SK-N-SH (cell line): Measurements from ENCODE around the gene GRIN2C. TPM values are rescaled to one million over a fixed set of nuclear protein-coding genes. Genes with fewer than 3 reads are reported as not detected.
A peak's percentile ranks its signal among the peaks of the same experiment; 100 is the strongest.

Source experiments
- CTCF ChIA-PET: fragments of 300-600, 350-600 bp; formaldehyde crosslinking; extraction: SDS; loops from one replicate; lab custom pipeline; 2021; lab: Yijun Ruan, JAX
- POLR2A ChIA-PET: fragments of 350-600 bp; sonication (Branson Sonifier 250); formaldehyde crosslinking; extraction: SDS; loops from one replicate; lab custom pipeline; 2020; ENCODE audit warnings: antibody characterized with exemption, inconsistent platforms; lab: Yijun Ruan, JAX
- DNase-seq: peaks from one replicate; pipeline ENCODE4 v3.0.0; 2012
- H2AFZ ChIP-seq: fragments of 200-600 bp; sonication (generic); 2 replicates; pipeline ENCODE4 v1.8.1; 2016; ENCODE audit warnings: antibody characterized with exemption, mild to moderate bottlenecking, low read depth
- H3F3A ChIP-seq: fragments of 200-600 bp; sonication (generic); replicated peaks from 2 replicates; pipeline ENCODE3; 2016; ENCODE audit warnings: antibody characterized with exemption, mild to moderate bottlenecking; ENCODE audit not compliant: insufficient read depth
- H3K27ac ChIP-seq, 2 experiments: fragments of 200-500 bp in 1 of 2; fragments of 200-600 bp in 1 of 2; sonication (Bioruptor generic) in 1 of 2; sonication (generic), shearing (Covaris generic) in 1 of 2; 2 replicates each; pipeline versions ENCODE4 v1.5.1 to v1.6.1; 2014 to 2016; ENCODE audit warnings: low read depth in 2 of 2, inconsistent platforms in 1 of 2, low read length in 1 of 2, mild to moderate bottlenecking in 1 of 2, mixed read lengths in 1 of 2
- H3K27me3 ChIP-seq: fragments of 200-600 bp; sonication (generic), shearing (Covaris generic); 2 replicates; pipeline ENCODE4 v1.6.1; 2016; ENCODE audit warnings: mixed run types; ENCODE audit not compliant: insufficient read depth
- H3K36me3 ChIP-seq, 2 experiments: fragments of 200-500 bp in 1 of 2; fragments of 200-600 bp in 1 of 2; sonication (Bioruptor generic) in 1 of 2; sonication (generic) in 1 of 2; replicated peaks in 1 of 2; 2 replicates each; pipeline versions ENCODE3 to v1.5.1; 2014 to 2016; ENCODE audit warnings: low read length in 1 of 2, mild to moderate bottlenecking in 1 of 2; ENCODE audit not compliant: insufficient read depth in 2 of 2, control insufficient read depth in 1 of 2
- H3K4me1 ChIP-seq, 2 experiments: fragments of 200-500 bp in 1 of 2; fragments of 200-600 bp in 1 of 2; sonication (Bioruptor generic) in 1 of 2; sonication (generic), shearing (Covaris generic) in 1 of 2; 2 replicates each; pipeline versions ENCODE4 v1.5.1 to v1.6.1; 2014 to 2016; ENCODE audit warnings: low read depth in 1 of 2, low read length in 1 of 2, mixed run types in 1 of 2; ENCODE audit not compliant: insufficient read depth in 2 of 2, control insufficient read depth in 1 of 2
- H3K4me2 ChIP-seq: fragments of 200-600 bp; sonication (generic), shearing (Covaris generic); 2 replicates; pipeline ENCODE4 v1.6.1; 2017; ENCODE audit warnings: mixed run types
- H3K4me3 ChIP-seq, 2 experiments: fragments of 200-500 bp in 1 of 2; fragments of 200-600 bp in 1 of 2; sonication (Bioruptor generic) in 1 of 2; sonication (generic), shearing (Covaris generic) in 1 of 2; 2 replicates each; pipeline versions ENCODE4 v1.5.1 to v1.8.1; 2014 to 2016; ENCODE audit warnings: low read depth in 2 of 2, inconsistent platforms in 1 of 2, low read length in 1 of 2, mild to moderate bottlenecking in 1 of 2, mixed read lengths in 1 of 2, moderate library complexity in 1 of 2
- H3K79me2 ChIP-seq: fragments of 200-600 bp; sonication (generic); 2 replicates; pipeline ENCODE4 v1.8.1; 2017; ENCODE audit warnings: mild to moderate bottlenecking; ENCODE audit not compliant: insufficient read depth
- H3K9ac ChIP-seq: fragments of 200-600 bp; sonication (generic); 2 replicates; pipeline ENCODE4 v1.6.1; 2017; ENCODE audit warnings: mixed run types
- H3K9me2 ChIP-seq: fragments of 200-600 bp; sonication (generic); 2 replicates; pipeline ENCODE4 v1.6.1; 2017; ENCODE audit warnings: mixed run types
- H3K9me3 ChIP-seq: fragments of 200-600 bp; sonication (generic); 2 replicates; pipeline ENCODE4 v1.6.1; 2017; ENCODE audit warnings: mixed run types, mild to moderate bottlenecking, moderate library complexity
- H4K20me1 ChIP-seq: fragments of 200-600 bp; sonication (generic); 2 replicates; pipeline ENCODE4 v1.6.1; 2017; ENCODE audit warnings: mild to moderate bottlenecking, mixed run types; ENCODE audit not compliant: insufficient read depth
- CHD2 ChIP-seq: fragments of 150-350 bp; IDR thresholded peaks from 2 replicates; pipeline ENCODE4 v1.6.1; 2018; ENCODE audit warnings: low read length; ENCODE audit not compliant: partially characterized antibody
- ELF1 ChIP-seq: IDR thresholded peaks from 2 replicates; pipeline ENCODE4 v1.4.0; 2012
- EP300 ChIP-seq, 2 experiments: IDR thresholded peaks; 2 replicates each; pipeline versions ENCODE4 v1.4.0 to v1.6.1; 2012; ENCODE audit warnings: borderline replicate concordance in 1 of 2, low read depth in 1 of 2, low read length in 1 of 2
- EZH2phosphoT487 ChIP-seq: fragments of 200-600 bp; sonication (generic); IDR thresholded peaks from 2 replicates; pipeline ENCODE4 v1.6.1; 2017; ENCODE audit warnings: low read depth, mixed run types, mild to moderate bottlenecking, antibody characterized with exemption, moderate library complexity, borderline replicate concordance
- FOSL2 ChIP-seq: IDR thresholded peaks from 2 replicates; pipeline ENCODE4 v1.4.0; 2012; ENCODE audit warnings: low read depth, mild to moderate bottlenecking, moderate library complexity, borderline replicate concordance
- GABPA ChIP-seq: IDR thresholded peaks from 2 replicates; pipeline ENCODE4 v1.4.0; 2012; ENCODE audit warnings: low read depth, mild to moderate bottlenecking
- GATA2 ChIP-seq: sonication (generic); formaldehyde crosslinking; IDR thresholded peaks from 2 replicates; pipeline ENCODE4 v1.5.0; 2020; ENCODE audit warnings: mild to moderate bottlenecking, missing genetic modification reagents
- NFIC ChIP-seq: IDR thresholded peaks from 2 replicates; pipeline ENCODE4 v1.4.0; 2012; ENCODE audit warnings: borderline replicate concordance
- POLR2AphosphoS5 ChIP-seq: IDR thresholded peaks from 2 replicates; pipeline ENCODE4 v1.6.1; 2012; ENCODE audit warnings: low read depth, low read length
- RAD21 ChIP-seq: IDR thresholded peaks from 2 replicates; pipeline ENCODE4 v1.6.1; 2012; ENCODE audit warnings: mild to moderate bottlenecking, low read length
- RCOR1 ChIP-seq: fragments of 150-350 bp; IDR thresholded peaks from 2 replicates; pipeline ENCODE4 v1.6.1; 2017; ENCODE audit warnings: antibody characterized with exemption, low read length
- RFX5 ChIP-seq: IDR thresholded peaks from 2 replicates; pipeline ENCODE4 v1.6.1; 2012; ENCODE audit warnings: mild to moderate bottlenecking, improper control_type of control experiment, low read length
- SMC3 ChIP-seq: IDR thresholded peaks from 2 replicates; pipeline ENCODE4 v1.6.1; 2012; ENCODE audit warnings: low read depth, low read length, improper control_type of control experiment
- TAF1 ChIP-seq: IDR thresholded peaks from 2 replicates; pipeline ENCODE4 v1.6.1; 2012; ENCODE audit warnings: low read depth, mild to moderate bottlenecking, low read length, moderate library complexity, borderline replicate concordance
- YY1 ChIP-seq: IDR thresholded peaks from 2 replicates; pipeline ENCODE4 v1.4.0; 2012; ENCODE audit warnings: low read depth, mild to moderate bottlenecking
- WGBS: methylation state at CpG from one replicate; pipeline ENCODE4 v1.1.6; 2017; ENCODE audit warnings: low lambda C conversion rate; 5-methylcytosine and 5-hydroxymethylcytosine counted together
- polyA plus RNA-seq, 3 experiments: library from polyadenylated mRNA; depleted of rRNA; stranded (reverse); fragments of >200 nt; gene quantifications; 2 replicates each; pipeline ENCODE4 v1.2.3, GENCODE V29; 2012
- TF ChIP-seq, protein P1 (sequence below): fragments of 150-350 bp; IDR thresholded peaks from 2 replicates; pipeline ENCODE4 v1.6.1; 2016; ENCODE audit warnings: mild to moderate bottlenecking, low read depth, low read length
- TF ChIP-seq, protein P2 (sequence below): IDR thresholded peaks from 2 replicates; pipeline ENCODE4 v1.4.0; 2012; ENCODE audit warnings: low read depth, borderline replicate concordance
- TF ChIP-seq, protein P3 (sequence below): fragments of 200-600 bp; sonication (generic); IDR thresholded peaks from 2 replicates; pipeline ENCODE4 v1.6.1; 2017; ENCODE audit warnings: antibody characterized with exemption, mild to moderate bottlenecking, moderate library complexity
- TF ChIP-seq, protein P4 (sequence below): IDR thresholded peaks from 2 replicates; pipeline ENCODE4 v1.4.0; 2012; ENCODE audit warnings: low read depth
- TF ChIP-seq, protein P5 (sequence below): IDR thresholded peaks from 2 replicates; pipeline ENCODE4; 2012
- TF ChIP-seq, protein P6 (sequence below): IDR thresholded peaks from 2 replicates; pipeline ENCODE4 v1.6.1; 2012; ENCODE audit warnings: mild to moderate bottlenecking, low read depth, low read length, moderate library complexity
- TF ChIP-seq, protein P7 (sequence below): fragments of 150-350 bp; IDR thresholded peaks from 2 replicates; pipeline ENCODE4 v1.6.1; 2017; ENCODE audit warnings: antibody characterized with exemption, low read length, low read depth, borderline replicate concordance

GRIN2C gene
- polyA plus RNA-seq, 1 of the 3 experiments (the other 2 are of a cell fraction), result 0.39 TPM

DNA sequence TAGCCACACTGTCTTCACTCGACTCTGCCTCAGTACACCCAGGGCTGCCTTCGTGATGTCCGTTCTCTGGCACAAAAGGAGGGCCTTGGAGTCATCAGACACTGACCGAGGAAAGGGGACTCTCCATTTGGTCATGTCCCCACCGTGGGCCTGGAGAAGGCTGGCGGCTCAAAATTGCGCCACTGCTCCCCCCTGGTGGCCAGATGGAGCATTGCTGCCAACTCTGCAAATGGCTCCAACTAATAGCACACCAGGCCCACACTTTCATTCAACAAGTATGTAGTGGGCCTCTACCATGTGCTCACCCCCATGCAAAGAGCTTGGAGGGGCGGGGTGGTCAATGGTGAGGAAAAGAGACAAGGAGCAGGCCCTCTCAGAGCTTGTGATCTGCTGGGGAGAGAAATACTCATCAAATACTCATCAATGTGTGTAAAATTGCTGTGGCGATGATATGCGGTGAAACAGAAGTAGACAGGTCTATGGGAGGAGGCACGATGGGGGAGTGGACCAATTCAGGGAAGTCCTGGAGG lies 5.2 kb upstream of the GRIN2C start:
- Histone ChIP-seq H3K4me3 (no peak overlapping the region; a peak in 1 of 4 replicates), H3F3A (peaks cover 6% of the 10 kb centered on the region), H4K20me1 (peaks cover 35% of the 10 kb centered on the region), H3K36me3 (peaks cover 10 to 30% of the 10 kb centered on the region in 2 experiments), H2AFZ (no peak overlapping the region), H3K27me3 (peaks cover 18% of the 10 kb centered on the region), H3K79me2 (no peaks in the 10 kb centered on the region), H3K4me1 (peaks cover 0 to 10% of the 10 kb centered on the region in 2 experiments; a peak in 2 of 4 replicates), H3K9me3 (no peaks in the 10 kb centered on the region), H3K9me2 (no peaks in the 10 kb centered on the region), H3K9ac (no peak overlapping the region), H3K27ac (no peak overlapping the region), H3K4me2 (no peak overlapping the region)
- CTCF ChIA-PET, result interaction anchor here (0.5 to 98.1 kb wide), 24 partner anchors 5 to 294 kb away, joined by 3 to 3869 read pairs (median 4); partner anchors contain the start of genes FDXR, GRIN2C, NAT9 and NHERF1
- POLR2A ChIA-PET, result interaction anchor here (3.8 kb wide), 1 partner anchor 8 kb away, joined by 14 read pairs; the partner anchor contains the start of gene FDXR
- WGBS, result 21% methylated on average over 10 of the region's 11 CpGs
- DNase-seq, result peak; percentile 93
- TF ChIP-seq YY1 (no peak), NFIC (no peak), GATA2 (CRISPR knock-in tag) (no peak), SMC3 (peak; percentile 96), TAF1 (no peak), RAD21 (peak; percentile 99), EZH2phosphoT487 (no peak), RCOR1 (0 out of 2 replicates have a peak, but pooled peaks have one; percentile 40), POLR2AphosphoS5 (no peak), CHD2 (peak; percentile 37), FOSL2 (no peak), ELF1 (no peak), RFX5 (no peak), GABPA (no peak), EP300 (IDR thresholded peaks at IDR 0.05; ENCODE audit: borderline replicate concordance in 1 of 2, low read depth in 1 of 2, low read length in 1 of 2) (no peak)
- TF ChIP-seq, protein P1, sequence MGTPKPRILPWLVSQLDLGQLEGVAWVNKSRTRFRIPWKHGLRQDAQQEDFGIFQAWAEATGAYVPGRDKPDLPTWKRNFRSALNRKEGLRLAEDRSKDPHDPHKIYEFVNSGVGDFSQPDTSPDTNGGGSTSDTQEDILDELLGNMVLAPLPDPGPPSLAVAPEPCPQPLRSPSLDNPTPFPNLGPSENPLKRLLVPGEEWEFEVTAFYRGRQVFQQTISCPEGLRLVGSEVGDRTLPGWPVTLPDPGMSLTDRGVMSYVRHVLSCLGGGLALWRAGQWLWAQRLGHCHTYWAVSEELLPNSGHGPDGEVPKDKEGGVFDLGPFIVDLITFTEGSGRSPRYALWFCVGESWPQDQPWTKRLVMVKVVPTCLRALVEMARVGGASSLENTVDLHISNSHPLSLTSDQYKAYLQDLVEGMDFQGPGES, result no peak
- TF ChIP-seq, protein P2, sequence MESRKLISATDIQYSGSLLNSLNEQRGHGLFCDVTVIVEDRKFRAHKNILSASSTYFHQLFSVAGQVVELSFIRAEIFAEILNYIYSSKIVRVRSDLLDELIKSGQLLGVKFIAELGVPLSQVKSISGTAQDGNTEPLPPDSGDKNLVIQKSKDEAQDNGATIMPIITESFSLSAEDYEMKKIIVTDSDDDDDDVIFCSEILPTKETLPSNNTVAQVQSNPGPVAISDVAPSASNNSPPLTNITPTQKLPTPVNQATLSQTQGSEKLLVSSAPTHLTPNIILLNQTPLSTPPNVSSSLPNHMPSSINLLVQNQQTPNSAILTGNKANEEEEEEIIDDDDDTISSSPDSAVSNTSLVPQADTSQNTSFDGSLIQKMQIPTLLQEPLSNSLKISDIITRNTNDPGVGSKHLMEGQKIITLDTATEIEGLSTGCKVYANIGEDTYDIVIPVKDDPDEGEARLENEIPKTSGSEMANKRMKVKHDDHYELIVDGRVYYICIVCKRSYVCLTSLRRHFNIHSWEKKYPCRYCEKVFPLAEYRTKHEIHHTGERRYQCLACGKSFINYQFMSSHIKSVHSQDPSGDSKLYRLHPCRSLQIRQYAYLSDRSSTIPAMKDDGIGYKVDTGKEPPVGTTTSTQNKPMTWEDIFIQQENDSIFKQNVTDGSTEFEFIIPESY, result no peak
- TF ChIP-seq, protein P3, sequence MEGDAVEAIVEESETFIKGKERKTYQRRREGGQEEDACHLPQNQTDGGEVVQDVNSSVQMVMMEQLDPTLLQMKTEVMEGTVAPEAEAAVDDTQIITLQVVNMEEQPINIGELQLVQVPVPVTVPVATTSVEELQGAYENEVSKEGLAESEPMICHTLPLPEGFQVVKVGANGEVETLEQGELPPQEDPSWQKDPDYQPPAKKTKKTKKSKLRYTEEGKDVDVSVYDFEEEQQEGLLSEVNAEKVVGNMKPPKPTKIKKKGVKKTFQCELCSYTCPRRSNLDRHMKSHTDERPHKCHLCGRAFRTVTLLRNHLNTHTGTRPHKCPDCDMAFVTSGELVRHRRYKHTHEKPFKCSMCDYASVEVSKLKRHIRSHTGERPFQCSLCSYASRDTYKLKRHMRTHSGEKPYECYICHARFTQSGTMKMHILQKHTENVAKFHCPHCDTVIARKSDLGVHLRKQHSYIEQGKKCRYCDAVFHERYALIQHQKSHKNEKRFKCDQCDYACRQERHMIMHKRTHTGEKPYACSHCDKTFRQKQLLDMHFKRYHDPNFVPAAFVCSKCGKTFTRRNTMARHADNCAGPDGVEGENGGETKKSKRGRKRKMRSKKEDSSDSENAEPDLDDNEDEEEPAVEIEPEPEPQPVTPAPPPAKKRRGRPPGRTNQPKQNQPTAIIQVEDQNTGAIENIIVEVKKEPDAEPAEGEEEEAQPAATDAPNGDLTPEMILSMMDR, result peak; percentile 99
- TF ChIP-seq, protein P4, sequence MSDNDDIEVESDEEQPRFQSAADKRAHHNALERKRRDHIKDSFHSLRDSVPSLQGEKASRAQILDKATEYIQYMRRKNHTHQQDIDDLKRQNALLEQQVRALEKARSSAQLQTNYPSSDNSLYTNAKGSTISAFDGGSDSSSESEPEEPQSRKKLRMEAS, result no peak
- TF ChIP-seq, protein P5, sequence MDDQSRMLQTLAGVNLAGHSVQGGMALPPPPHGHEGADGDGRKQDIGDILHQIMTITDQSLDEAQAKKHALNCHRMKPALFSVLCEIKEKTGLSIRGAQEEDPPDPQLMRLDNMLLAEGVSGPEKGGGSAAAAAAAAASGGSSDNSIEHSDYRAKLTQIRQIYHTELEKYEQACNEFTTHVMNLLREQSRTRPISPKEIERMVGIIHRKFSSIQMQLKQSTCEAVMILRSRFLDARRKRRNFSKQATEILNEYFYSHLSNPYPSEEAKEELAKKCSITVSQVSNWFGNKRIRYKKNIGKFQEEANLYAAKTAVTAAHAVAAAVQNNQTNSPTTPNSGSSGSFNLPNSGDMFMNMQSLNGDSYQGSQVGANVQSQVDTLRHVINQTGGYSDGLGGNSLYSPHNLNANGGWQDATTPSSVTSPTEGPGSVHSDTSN, result no peak
- TF ChIP-seq, protein P6, sequence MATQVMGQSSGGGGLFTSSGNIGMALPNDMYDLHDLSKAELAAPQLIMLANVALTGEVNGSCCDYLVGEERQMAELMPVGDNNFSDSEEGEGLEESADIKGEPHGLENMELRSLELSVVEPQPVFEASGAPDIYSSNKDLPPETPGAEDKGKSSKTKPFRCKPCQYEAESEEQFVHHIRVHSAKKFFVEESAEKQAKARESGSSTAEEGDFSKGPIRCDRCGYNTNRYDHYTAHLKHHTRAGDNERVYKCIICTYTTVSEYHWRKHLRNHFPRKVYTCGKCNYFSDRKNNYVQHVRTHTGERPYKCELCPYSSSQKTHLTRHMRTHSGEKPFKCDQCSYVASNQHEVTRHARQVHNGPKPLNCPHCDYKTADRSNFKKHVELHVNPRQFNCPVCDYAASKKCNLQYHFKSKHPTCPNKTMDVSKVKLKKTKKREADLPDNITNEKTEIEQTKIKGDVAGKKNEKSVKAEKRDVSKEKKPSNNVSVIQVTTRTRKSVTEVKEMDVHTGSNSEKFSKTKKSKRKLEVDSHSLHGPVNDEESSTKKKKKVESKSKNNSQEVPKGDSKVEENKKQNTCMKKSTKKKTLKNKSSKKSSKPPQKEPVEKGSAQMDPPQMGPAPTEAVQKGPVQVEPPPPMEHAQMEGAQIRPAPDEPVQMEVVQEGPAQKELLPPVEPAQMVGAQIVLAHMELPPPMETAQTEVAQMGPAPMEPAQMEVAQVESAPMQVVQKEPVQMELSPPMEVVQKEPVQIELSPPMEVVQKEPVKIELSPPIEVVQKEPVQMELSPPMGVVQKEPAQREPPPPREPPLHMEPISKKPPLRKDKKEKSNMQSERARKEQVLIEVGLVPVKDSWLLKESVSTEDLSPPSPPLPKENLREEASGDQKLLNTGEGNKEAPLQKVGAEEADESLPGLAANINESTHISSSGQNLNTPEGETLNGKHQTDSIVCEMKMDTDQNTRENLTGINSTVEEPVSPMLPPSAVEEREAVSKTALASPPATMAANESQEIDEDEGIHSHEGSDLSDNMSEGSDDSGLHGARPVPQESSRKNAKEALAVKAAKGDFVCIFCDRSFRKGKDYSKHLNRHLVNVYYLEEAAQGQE, result no peak
- TF ChIP-seq, protein P7, sequence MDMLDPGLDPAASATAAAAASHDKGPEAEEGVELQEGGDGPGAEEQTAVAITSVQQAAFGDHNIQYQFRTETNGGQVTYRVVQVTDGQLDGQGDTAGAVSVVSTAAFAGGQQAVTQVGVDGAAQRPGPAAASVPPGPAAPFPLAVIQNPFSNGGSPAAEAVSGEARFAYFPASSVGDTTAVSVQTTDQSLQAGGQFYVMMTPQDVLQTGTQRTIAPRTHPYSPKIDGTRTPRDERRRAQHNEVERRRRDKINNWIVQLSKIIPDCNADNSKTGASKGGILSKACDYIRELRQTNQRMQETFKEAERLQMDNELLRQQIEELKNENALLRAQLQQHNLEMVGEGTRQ, result no peak
